NCI-H2227 treated with DMSO at 0.1 percent for 48 hours (cell line): ENCODE results near the gene NOTO.

Experiments
- DNase-seq: peaks from one replicate; lab custom pipeline; 2025; lab: John Stamatoyannopoulos, UW

NOTO gene

DNA sequence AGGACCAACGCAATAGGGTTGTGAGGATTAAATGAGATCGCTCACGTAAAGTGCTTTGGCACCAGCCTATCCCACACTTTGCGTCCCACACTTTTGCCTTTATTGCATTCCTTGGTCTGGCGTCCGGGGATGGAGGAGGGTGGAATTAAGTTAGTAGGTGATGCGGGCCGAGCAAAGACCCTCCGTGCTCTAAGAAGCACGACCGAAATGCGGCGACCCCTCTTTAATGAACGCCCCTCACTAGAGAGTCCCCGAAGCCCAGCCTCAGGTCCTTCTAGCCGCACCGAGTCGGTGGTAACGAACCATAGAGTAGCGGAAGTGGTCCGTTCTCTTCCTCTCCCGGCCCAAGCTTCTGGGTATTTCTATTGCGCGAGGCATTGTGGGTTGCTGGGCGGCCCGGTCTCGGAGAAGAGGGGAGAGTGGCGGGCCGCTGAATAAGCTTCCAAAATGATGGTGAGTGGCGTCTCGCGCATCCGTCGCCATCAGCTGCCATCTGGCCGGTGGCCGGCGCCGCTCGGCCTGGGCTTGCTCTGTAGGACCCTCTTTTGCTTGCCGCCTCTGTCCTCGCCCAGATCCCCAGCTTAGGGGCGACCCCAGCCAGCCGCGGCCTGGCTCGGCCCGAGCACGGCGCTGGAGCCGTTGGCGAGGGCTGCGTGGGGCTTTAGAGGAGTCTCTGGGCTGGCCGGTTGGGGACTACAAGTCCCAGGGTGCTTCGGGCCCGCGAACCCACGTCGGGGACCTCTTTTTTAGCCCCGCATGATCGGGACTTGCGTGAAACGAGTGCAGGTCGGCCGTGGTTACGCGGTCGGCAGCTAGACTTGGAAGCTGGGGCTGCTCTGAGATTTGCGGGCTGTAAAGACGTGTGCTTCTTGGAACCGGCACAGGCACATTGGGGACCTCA lies 31.8 kb downstream of the NOTO start, which contains the start of gene CCT7:
CCT7 (plus strand) TSS at position 377 of the 901 bp plus-strand sequence; CDS start at position 448, 71 bp downstream.
- peak; percentile 94 for DNase-seq

DNA sequence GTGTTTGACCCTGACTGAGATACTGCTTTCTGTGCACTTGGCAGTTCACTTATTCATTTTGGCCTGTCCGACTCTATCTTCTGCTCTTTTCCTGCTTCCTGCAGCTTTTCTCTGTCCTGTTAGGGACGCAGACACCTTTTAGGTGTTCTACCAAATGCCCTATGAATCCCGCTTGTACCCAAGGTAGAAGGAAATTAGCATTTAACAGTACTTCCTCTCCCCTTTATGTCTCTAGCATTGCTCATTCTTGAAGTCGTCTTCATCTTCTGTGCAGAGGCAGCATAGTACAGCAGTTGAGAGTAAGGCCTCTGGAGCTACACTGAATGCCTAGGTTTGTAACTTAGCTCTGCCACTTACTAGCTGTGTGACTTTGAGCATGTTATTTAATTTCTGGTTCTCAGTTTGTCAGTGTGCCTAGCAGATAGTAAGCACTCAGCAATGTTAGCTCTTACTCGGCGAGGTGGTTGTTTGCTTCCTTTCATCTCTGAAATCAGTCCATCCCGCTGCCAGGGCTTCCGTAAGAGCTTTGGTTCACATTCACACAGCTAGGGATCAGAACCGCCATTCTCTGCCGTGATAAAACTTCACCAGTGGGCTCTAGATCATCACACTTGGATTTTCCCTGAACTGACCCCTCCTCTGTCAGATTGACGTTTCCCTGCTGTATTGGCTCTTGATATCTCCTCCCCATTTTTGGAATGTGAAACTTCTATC lies 33.1 kb downstream of the NOTO start:
- no peak for DNase-seq

DNA sequence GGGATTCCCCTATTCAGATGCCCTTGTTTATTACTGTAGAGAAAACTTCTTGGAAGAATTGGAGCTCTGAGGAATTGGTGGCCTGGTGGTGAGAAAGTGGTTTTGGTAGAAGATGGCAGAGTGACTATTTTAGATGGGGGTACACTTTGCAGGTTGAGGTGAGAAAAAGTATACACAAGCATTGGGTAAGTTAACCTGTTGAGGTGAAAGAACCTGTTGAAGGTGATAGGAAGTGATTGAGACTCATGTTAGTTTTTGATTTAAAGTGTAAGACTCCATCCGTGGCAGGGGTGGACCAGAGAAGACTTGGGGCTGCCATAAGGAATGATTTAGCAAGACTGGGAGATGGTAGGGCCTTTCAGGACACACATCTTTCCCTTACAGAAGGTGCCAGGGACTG lies 34.8 kb downstream of the NOTO start:
- DNase-seq, result no peak

DNA sequence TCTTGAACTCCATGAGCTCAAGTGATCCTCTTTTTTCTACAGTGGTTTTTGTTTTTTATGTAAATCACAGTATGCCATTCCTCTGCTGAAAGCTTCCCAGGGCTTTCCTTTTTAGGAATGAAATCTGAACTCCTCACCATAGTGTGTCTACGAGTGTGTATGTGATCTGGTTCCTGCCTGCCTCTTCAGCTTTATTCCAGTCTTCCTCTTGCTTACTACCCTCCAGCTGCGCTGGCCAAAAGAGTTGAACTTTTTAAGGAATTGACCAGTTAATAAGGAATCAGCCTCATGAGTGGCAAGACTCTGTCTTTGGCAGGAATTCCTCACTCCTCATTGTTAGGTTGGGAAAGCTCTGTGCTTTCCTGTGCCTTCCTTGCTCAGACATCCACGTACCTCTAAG lies 35.8 kb downstream of the NOTO start:
- no peak for DNase-seq

DNA sequence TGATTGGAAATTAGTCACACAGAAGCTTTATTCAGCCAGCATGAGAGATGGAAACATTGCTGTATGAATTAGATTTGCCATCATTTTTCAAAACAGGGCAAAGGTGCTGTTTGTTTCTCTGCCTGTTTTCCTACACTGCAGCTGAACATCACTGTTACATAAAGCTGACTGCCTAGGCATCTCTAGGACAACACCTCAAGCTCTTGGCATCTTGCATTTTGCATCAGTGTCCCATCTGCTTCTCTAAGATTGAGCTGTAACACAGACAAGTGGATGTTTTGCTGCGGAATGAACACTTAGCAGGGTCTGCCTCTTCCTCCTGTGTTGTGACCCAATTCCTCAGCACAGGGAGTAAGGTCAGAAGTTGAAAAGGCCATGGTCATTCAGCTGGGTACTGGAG lies 36.6 kb downstream of the NOTO start:
- DNase-seq, result no peak

DNA sequence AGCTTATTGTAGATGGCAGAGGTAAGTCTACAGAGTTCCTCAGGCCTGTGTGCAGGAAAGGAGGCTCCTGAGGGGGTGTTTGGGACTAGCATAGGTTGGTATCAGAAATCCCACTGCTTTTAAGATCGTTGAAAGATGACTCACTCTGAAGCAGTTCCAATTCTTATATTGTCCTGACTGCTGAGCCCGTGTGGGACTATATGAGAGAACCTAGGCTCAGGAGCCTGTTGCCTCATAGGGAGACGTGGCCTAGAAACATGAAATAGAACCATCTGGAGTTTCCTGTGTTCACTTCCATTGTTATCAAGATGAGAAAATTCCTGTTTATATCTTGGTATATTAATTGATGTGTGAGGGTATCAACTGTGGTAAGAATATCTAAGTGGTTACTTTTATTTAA lies 37.4 kb downstream of the NOTO start:
- DNase-seq, result no peak

DNA sequence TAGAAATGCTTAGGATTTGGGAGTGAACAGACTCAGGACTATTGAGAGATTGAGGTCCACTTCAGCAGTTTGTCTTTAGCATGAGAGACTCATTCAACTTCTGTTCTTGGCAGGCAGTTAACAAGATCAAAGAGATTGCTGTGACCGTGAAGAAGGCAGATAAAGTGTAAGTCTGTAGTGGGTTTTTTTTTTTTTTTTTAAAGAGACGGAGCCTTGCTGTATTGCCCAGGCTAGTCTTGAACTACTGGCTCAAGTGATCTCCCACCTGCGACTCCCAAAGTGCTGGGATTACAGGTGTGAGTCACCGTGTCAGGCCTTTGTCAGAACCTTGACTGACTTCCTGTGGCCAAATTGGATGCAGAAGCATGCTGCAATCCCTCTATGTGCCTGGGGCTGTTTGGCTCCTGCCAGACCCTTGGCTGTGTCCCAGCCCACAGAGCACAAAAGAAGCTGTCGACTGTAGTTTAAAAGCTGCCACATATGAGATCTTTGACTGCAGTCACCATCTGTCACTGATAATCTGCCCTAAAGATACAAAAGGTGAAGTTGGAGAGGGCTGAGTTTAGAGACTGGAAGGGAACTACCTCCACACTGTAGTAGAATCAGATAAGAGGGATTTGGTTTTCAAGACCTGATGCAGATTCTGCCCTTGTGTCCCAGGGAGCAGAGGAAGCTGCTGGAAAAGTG lies 41.7 kb downstream of the NOTO start:
- no peak for DNase-seq

DNA sequence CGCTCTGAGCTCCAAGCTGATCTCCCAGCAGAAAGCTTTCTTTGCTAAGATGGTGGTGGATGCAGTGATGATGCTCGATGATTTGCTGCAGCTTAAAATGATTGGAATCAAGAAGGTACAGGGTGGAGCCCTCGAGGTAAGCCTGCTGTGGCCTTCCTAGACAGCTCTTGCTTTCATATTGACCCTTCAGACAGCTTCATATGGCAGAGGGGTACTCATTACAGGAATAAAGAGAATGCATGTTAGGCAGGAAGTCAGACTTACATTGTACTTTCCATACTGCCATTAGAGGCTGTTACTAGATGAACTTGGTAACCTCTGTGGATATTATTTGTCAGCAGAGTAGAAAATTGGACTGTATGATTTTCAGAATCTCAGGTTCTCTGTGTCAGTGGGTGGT lies 42.2 kb downstream of the NOTO start:
- DNase-seq, result no peak

DNA sequence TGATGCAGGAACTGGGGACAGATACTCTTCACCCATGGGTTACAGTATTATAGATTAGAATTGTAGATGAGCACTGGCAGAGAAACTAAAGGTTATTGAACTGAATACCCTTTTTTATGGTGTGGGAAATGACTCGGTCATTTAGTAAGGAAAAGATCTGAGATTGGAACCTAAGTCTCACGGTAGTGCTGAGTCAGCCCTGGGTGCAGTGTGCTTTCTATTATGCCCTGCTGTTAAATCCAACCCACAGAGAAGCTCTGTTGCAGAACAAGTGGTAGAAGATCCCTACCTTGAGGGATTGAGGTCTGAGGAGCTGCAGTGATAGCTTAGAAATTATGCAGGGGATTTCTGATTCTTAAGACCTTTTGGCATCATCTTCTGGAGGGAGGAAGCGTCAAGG lies 44.5 kb downstream of the NOTO start:
- DNase-seq, result no peak

DNA sequence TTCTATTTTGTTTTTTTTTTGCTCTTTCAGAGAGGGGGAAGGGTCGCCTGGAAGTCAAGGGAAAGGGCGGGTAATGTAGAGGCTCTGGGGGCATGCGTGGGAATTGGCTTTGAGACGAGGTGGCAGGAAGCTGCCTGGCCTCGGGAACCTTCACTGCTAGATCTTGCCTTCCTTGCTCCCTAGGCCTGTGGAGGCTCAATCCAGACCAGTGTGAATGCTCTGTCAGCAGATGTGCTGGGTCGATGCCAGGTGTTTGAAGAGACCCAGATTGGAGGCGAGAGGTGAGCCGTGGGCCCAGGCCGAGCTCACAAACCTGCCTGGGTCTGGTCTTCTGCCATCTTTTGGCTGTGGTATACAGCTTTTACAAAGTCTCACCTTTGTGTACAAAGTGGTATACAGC lies 47.3 kb downstream of the NOTO start:
- DNase-seq, result no peak

DNA sequence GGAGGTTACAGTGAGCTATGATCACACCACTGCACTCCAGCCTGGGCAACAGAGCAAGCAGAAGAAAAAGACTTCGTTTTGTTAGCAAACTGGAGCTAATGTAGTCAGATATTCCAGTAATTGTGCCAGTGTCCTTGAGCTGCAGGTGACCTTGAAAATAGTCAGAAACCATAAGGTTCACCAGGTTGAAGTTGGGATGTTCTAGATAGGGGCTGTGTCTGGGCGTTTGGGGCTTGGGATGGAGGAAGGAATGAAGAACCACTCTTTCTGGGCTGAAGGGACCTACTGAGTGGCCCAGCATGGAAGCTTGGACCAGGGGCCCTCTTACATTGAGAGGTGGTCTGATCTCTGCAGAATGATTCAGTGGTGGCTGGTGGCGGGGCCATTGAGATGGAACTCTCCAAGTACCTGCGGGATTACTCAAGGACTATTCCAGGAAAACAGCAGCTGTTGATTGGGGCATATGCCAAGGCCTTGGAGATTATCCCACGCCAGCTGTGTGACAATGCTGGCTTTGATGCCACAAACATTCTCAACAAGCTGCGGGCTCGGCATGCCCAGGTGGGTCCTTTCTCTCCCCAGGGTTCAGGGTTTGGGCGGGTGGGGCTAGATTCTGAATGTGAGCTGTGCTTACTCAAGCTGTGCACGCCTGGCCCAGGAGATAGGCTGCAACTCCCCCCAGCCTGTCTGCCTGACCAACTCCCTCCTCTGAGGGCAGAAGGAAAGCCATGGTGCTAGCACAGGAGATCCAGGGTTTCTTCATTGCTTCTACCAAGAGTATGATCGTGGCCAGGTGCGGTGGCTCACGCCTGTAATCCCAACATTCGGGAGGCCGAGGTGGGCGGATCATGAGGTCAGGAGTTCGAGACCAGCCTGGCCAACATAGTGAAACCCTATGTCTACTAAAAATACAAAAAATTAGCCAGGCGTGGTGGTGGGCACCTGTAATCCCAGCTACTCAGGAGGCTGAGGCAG lies 48.8 kb downstream of the NOTO start:
- no peak for DNase-seq

DNA sequence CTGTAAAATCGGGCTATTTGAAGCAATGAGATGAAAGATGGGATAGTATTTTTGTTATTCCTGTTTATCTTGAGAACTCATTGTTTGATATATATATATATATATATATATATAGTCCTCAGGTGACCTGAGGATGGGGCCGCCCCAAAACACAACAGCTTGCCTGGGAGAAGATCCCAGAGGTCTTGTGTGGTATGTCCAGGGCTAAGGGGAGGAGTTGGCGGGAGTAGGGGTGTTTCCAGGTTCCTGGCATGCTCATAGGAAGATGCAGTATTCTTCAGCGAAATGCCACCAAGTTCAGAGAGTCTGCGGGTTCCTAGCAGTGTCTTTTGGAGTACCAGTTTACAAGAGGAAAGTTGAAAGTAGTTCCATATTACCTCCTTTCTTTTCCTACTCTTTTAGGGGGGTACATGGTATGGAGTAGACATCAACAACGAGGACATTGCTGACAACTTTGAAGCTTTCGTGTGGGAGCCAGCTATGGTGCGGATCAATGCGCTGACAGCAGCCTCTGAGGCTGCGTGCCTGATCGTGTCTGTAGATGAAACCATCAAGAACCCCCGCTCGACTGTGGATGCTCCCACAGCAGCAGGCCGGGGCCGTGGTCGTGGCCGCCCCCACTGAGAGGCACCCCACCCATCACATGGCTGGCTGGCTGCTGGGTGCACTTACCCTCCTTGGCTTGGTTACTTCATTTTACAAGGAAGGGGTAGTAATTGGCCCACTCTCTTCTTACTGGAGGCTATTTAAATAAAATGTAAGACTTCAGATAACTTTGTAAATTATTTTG lies 50.1 kb downstream of the NOTO start:
- DNase-seq, result no peak

DNA sequence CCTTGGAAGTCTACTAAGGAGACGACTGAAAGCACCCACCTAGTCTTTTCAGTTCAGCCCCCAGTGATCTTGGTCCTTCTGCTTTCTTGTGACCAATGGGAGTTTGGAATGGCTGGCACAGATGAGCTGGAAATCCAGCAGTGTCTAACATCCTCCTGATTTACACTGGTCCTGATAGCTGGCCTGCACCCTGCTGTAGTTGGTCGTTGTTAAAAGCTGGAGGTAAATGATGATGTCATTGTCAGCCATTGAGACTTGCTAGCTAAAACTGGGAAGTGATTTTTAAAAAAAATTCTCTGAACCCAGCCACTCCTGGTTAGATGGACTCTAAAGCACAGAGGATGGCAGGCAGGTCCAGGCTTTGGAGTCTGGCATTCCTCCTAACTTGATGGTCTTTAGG lies 51.0 kb downstream of the NOTO start:
- DNase-seq, result no peak

DNA sequence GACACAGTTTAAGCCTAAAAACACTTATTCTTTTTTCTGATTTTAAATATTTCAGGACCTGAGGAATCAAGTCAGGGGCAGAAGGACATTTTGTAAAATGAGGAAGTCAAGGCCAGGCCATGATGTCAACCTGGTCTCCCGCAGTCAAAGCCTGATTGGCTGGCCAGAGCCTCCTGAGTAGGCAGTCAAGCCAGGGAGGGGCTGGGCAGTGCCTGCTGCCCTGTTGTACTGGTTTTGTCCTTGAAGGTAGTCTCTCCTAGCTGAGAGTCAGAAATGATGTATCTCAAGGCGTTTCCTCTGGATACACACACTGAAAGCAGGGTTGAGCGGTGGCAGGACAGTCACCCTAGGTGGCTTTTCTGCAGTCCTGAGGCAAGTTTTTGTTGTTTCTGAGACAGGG lies 51.5 kb downstream of the NOTO start:
- no peak for DNase-seq

DNA sequence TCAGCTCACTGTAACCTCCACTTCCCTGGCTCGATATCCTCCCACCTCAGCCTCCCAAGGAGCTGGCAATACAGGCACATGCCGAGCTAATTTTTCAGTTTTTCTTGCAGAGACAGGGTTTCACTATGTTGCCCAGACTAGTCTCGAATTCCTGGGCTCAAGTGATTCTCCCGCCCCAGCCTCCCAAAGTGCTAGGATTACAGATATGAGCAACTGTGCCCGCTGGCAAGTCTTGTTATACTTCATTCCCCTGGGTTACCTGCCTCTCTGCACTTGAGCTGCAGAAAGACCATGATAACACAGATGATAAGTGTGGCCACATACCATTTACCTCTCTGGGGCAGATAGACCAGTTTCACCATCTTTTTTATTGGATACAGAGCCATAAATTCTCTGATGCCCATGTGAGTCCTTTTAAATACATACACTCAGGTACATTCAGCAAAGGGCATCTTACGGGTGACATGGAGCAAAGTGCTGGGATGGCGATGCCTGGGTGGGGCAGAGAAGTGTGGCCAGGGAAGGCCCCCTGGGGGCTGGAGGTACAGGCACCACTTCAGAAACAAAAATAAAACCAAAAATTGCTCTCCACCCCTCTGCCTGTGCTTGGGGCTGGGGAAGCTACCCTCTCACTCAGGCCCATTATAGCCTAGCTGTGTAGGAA lies 52.1 kb downstream of the NOTO start:
- DNase-seq, result no peak

DNA sequence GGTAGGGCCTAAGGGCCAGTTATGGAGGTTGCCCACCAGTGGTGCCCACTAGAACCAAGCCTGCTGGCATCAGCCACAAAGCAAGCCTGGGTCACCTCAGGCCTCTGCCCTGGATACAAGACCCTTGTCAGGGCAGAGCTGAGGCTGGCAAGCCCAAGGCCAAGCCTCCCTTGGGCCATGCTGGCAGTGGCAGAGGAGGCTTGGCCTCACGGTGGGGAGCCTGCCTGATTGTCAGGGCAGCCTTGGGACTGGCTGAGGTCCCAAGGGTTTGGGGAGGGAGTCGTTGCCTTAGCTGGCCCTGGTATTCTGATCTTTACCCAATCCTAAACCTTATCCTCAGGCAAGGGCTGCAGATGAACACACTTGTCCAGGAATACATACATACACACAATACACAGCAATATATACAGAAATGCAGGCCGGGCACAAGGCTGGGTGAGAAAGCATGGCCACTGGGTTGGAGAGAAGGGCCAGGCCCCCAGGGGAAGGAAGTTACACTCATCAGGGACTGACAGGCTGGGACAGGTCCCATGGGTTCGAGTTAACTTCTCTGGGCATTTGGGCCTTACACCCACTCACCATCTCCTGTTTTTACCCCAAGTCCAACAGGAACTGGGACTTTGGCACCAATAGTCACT lies 52.8 kb downstream of the NOTO start:
- DNase-seq, result no peak

DNA sequence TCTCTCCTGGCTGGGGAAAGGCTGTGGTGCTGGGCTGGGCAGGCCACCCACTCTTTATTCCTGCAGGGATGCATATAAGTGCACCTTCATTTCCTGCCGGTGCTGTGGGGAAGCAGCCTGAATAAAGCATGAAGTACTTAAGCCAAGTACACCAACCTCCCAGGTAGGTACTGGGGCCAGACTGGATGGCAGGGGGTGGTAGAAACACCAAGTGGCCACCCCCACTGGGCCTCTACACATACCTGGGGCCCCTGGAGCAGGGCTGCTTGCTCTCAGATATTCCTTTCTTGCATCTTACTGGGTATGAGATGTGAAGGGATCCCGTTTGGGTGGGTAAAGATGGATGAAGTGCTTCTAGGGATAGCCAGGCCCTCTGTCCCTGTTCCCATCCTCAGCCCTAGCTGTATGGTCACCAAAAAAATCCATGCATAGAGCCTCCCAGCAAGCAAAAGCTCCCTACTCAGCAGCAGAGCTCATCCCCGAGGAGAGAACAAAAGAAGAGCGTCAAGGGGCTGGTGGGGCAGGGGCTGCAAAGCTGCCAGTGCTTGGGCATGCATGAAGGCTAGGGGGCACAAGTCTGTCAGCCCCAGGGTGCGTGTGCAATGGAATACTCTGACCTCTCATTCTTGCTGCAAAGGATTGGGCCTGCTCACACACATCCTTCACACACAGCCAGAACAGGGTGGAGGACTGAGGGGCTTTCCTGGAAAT lies 53.7 kb downstream of the NOTO start:
- DNase-seq, result no peak

DNA sequence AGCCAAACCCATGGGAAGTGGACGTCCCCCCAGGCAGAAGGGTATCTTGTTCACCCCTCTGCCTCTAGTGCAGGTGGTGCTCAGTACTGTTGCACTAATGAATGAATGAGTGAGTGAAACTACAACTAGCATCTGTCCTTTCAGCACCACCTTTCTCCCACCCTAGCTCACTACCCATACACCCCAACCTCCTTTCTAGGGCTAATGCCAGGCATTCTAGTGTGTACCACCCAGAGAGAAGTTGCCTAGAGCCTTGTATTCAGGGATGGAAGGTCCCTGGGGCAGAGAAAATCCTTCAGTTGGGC lies 54.2 kb downstream of the NOTO start:
- no peak for DNase-seq

DNA sequence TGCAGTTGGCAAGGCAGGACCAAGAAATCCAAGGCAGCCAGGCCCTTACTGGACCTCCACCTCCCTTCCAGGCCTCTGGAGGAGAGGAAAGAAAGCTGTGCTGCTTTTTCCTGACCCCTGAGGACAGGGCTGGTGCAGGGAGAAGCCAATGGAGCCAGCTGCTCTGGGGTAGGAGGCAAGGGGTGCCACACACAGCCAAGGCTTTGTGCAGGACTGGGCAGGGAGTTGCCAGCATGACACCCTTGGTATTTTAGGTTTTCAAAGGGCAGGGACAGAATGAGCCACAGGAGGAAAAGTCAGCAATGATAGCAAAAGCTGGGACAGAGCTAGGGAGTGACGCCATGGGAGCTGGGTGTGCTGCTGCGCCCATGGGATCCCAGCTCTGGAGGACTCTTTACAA lies 54.6 kb downstream of the NOTO start:
- DNase-seq, result no peak
